HepG2 (cell line): ENCODE measurements around the gene ANKS3. TPM values are rescaled to one million over a fixed set of nuclear protein-coding genes. Genes with fewer than 3 reads are reported as not detected.

Experiments
- CBX2 ChIP-seq, 2 experiments: fragments of 200-600 bp in 1 of 2; sonication (generic); formaldehyde crosslinking in 1 of 2; IDR thresholded peaks; 2 replicates each; pipeline versions ENCODE4 v1.7.0 to v1.8.1; 2018 to 2022; ENCODE audit warnings: low read depth in 2 of 2, low read length in 1 of 2, mild to moderate bottlenecking in 1 of 2, missing genetic modification reagents in 1 of 2
- FOXK1 ChIP-seq: sonication (generic); formaldehyde crosslinking; IDR thresholded peaks from 2 replicates; pipeline ENCODE4 v1.4.0; 2020; ENCODE audit warnings: low read depth, missing genetic modification reagents, borderline replicate concordance
- JARID2 ChIP-seq: sonication (generic); formaldehyde crosslinking; IDR thresholded peaks from 2 replicates; pipeline ENCODE4 v1.8.1; 2023; ENCODE audit warnings: missing genetic modification reagents, inconsistent platforms; ENCODE audit not compliant: insufficient replicate concordance
- NFIC ChIP-seq: IDR thresholded peaks from 2 replicates; pipeline ENCODE4 v1.6.1; 2012; ENCODE audit warnings: mild to moderate bottlenecking, low read length, inconsistent platforms
- ZNF235 ChIP-seq: sonication (generic); formaldehyde crosslinking; IDR thresholded peaks from 2 replicates; pipeline ENCODE4 v1.8.1; 2023; ENCODE audit warnings: mild to moderate bottlenecking, missing genetic modification reagents, borderline replicate concordance
- ZNF460 ChIP-seq: sonication (generic); formaldehyde crosslinking; IDR thresholded peaks from 2 replicates; pipeline ENCODE4 v1.5.1; 2020; ENCODE audit warnings: missing genetic modification reagents, mild to moderate bottlenecking, borderline replicate concordance
- polyA plus RNA-seq, 8 experiments: library from polyadenylated mRNA; depleted of rRNA in 3 of 8; stranded (reverse) in 7 of 8; unstranded in 1 of 8; fragments of >200 nt; fragmentation: Illumina TruSeq in 4 of 8; extraction: Trizol in 4 of 8; gene quantifications; 2 replicates each; pipeline versions ENCODE4 v1.2.1 to v1.2.3, GENCODE V29; 2011 to 2016; ENCODE audit warnings: low read depth in 4 of 8, missing spikeins in 1 of 8, mixed read lengths in 1 of 8; ENCODE audit not compliant: insufficient read depth in 1 of 8
- total RNA-seq, 5 experiments: library from RNA; depleted of rRNA; stranded (reverse); fragments of >200 nt; fragmentation: Illumina TruSeq; extraction: Trizol; gene quantifications; 2 replicates each; pipeline ENCODE4 v1.2.3, GENCODE V29; 2016; ENCODE audit warnings: low read depth in 1 of 5
- TF ChIP-seq, protein P1 (sequence below): sonication (generic); formaldehyde crosslinking; IDR thresholded peaks from 2 replicates; pipeline ENCODE4 v1.5.1; 2020; ENCODE audit warnings: missing genetic modification reagents, mild to moderate bottlenecking, borderline replicate concordance
- TF ChIP-seq, protein P2 (sequence below): sonication (generic); formaldehyde crosslinking; conservative IDR thresholded peaks from 2 replicates; pipeline ENCODE4 v1.4.0; 2020; ENCODE audit warnings: mild to moderate bottlenecking, missing genetic modification reagents, moderate library complexity
- TF ChIP-seq, protein P3 (sequence below): sonication (generic); formaldehyde crosslinking; IDR thresholded peaks from 2 replicates; pipeline ENCODE4 v1.4.0; 2020; ENCODE audit warnings: missing genetic modification reagents
- TF ChIP-seq, protein P4 (sequence below): IDR thresholded peaks from 2 replicates; pipeline ENCODE4 v1.6.1; 2016; ENCODE audit warnings: low read depth, missing genetic modification reagents, missing compliant biosample characterization

Gene ANKS3
- total and polyA plus RNA-seq, 2 of the 13 experiments (the other 11 are each of a cell fraction or from before 2014, with no cell fraction given), result 11.4 to 15.9 TPM

DNA sequence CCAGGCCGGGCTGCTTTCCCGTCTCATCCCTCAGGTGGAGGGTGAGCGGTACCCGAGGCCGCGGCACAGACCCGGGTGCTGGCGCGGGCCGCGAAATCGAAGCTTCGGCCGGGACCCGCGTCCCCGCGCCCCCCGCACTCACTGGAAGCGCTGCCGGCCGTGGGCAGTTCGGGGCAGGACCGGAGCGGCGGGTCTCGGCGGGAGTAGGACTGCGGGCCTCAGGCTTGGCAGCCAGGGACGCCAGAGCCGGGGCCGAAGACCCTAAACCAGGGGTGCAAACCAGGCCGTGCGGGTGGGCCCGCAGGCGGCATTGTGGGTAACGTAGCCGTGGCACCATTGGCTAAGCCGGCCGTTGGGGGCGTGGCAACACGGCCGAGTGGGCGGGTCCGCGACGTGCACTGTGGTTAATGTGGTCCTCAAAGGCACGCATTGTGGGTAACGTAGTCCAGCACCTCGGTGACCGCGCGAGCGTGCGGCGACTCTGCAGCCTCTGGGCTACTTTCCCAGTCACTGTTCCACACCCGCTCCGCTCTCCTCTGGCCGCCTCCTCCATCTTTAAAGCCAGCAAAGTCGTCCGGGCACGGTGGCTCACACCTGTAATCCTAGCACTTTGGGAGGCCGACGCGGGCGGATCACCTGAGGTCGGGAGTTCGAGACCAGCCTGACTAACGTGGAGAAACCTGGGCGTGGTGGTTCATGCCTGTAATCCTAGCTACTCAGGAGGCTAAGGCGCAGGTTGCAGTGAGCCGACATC, 33.0 kb upstream of the ANKS3 start, which contains the start of gene ZNF500 (continued):
- TF ChIP-seq, protein P1, sequence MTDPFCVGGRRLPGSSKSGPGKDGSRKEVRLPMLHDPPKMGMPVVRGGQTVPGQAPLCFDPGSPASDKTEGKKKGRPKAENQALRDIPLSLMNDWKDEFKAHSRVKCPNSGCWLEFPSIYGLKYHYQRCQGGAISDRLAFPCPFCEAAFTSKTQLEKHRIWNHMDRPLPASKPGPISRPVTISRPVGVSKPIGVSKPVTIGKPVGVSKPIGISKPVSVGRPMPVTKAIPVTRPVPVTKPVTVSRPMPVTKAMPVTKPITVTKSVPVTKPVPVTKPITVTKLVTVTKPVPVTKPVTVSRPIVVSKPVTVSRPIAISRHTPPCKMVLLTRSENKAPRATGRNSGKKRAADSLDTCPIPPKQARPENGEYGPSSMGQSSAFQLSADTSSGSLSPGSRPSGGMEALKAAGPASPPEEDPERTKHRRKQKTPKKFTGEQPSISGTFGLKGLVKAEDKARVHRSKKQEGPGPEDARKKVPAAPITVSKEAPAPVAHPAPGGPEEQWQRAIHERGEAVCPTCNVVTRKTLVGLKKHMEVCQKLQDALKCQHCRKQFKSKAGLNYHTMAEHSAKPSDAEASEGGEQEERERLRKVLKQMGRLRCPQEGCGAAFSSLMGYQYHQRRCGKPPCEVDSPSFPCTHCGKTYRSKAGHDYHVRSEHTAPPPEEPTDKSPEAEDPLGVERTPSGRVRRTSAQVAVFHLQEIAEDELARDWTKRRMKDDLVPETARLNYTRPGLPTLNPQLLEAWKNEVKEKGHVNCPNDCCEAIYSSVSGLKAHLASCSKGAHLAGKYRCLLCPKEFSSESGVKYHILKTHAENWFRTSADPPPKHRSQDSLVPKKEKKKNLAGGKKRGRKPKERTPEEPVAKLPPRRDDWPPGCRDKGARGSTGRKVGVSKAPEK, result 0 out of 2 replicates have a peak, but pooled peaks have one; percentile 45
- peak; percentile 98 for TF ChIP-seq ZNF460 (CRISPR knock-in tag)
- TF ChIP-seq NFIC, result no peak
- TF ChIP-seq JARID2 (CRISPR knock-in tag), result no peak
- peak; percentile 93; the same call in 1 of the 2 replicates for TF ChIP-seq FOXK1 (CRISPR knock-in tag)
- TF ChIP-seq, protein P2, sequence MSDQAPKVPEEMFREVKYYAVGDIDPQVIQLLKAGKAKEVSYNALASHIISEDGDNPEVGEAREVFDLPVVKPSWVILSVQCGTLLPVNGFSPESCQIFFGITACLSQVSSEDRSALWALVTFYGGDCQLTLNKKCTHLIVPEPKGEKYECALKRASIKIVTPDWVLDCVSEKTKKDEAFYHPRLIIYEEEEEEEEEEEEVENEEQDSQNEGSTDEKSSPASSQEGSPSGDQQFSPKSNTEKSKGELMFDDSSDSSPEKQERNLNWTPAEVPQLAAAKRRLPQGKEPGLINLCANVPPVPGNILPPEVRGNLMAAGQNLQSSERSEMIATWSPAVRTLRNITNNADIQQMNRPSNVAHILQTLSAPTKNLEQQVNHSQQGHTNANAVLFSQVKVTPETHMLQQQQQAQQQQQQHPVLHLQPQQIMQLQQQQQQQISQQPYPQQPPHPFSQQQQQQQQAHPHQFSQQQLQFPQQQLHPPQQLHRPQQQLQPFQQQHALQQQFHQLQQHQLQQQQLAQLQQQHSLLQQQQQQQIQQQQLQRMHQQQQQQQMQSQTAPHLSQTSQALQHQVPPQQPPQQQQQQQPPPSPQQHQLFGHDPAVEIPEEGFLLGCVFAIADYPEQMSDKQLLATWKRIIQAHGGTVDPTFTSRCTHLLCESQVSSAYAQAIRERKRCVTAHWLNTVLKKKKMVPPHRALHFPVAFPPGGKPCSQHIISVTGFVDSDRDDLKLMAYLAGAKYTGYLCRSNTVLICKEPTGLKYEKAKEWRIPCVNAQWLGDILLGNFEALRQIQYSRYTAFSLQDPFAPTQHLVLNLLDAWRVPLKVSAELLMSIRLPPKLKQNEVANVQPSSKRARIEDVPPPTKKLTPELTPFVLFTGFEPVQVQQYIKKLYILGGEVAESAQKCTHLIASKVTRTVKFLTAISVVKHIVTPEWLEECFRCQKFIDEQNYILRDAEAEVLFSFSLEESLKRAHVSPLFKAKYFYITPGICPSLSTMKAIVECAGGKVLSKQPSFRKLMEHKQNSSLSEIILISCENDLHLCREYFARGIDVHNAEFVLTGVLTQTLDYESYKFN (CRISPR knock-in tag), result no peak; the same call in 1 of the 2 replicates
- TF ChIP-seq, protein P3, sequence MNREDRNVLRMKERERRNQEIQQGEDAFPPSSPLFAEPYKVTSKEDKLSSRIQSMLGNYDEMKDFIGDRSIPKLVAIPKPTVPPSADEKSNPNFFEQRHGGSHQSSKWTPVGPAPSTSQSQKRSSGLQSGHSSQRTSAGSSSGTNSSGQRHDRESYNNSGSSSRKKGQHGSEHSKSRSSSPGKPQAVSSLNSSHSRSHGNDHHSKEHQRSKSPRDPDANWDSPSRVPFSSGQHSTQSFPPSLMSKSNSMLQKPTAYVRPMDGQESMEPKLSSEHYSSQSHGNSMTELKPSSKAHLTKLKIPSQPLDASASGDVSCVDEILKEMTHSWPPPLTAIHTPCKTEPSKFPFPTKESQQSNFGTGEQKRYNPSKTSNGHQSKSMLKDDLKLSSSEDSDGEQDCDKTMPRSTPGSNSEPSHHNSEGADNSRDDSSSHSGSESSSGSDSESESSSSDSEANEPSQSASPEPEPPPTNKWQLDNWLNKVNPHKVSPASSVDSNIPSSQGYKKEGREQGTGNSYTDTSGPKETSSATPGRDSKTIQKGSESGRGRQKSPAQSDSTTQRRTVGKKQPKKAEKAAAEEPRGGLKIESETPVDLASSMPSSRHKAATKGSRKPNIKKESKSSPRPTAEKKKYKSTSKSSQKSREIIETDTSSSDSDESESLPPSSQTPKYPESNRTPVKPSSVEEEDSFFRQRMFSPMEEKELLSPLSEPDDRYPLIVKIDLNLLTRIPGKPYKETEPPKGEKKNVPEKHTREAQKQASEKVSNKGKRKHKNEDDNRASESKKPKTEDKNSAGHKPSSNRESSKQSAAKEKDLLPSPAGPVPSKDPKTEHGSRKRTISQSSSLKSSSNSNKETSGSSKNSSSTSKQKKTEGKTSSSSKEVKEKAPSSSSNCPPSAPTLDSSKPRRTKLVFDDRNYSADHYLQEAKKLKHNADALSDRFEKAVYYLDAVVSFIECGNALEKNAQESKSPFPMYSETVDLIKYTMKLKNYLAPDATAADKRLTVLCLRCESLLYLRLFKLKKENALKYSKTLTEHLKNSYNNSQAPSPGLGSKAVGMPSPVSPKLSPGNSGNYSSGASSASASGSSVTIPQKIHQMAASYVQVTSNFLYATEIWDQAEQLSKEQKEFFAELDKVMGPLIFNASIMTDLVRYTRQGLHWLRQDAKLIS (CRISPR knock-in tag), result no peak
- peak; percentile 75; the same call in 1 of the 2 replicates for TF ChIP-seq ZNF235 (CRISPR knock-in tag)
- no peak for TF ChIP-seq CBX2 (IDR thresholded peaks at IDR 0.05; ENCODE audit: low read depth, low read length)
- TF ChIP-seq CBX2 (CRISPR knock-in tag; IDR thresholded peaks at IDR 0.05; ENCODE audit: low read depth), result no peak
- TF ChIP-seq, protein P4, sequence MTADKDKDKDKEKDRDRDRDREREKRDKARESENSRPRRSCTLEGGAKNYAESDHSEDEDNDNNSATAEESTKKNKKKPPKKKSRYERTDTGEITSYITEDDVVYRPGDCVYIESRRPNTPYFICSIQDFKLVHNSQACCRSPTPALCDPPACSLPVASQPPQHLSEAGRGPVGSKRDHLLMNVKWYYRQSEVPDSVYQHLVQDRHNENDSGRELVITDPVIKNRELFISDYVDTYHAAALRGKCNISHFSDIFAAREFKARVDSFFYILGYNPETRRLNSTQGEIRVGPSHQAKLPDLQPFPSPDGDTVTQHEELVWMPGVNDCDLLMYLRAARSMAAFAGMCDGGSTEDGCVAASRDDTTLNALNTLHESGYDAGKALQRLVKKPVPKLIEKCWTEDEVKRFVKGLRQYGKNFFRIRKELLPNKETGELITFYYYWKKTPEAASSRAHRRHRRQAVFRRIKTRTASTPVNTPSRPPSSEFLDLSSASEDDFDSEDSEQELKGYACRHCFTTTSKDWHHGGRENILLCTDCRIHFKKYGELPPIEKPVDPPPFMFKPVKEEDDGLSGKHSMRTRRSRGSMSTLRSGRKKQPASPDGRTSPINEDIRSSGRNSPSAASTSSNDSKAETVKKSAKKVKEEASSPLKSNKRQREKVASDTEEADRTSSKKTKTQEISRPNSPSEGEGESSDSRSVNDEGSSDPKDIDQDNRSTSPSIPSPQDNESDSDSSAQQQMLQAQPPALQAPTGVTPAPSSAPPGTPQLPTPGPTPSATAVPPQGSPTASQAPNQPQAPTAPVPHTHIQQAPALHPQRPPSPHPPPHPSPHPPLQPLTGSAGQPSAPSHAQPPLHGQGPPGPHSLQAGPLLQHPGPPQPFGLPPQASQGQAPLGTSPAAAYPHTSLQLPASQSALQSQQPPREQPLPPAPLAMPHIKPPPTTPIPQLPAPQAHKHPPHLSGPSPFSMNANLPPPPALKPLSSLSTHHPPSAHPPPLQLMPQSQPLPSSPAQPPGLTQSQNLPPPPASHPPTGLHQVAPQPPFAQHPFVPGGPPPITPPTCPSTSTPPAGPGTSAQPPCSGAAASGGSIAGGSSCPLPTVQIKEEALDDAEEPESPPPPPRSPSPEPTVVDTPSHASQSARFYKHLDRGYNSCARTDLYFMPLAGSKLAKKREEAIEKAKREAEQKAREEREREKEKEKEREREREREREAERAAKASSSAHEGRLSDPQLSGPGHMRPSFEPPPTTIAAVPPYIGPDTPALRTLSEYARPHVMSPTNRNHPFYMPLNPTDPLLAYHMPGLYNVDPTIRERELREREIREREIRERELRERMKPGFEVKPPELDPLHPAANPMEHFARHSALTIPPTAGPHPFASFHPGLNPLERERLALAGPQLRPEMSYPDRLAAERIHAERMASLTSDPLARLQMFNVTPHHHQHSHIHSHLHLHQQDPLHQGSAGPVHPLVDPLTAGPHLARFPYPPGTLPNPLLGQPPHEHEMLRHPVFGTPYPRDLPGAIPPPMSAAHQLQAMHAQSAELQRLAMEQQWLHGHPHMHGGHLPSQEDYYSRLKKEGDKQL (CRISPR knock-in tag), result no peak
